ENCODE measurements around the gene RPL35A. TPM values are rescaled to one million over a fixed set of nuclear protein-coding genes. Genes with fewer than 3 reads are reported as not detected.

The RPL35A gene
- total and polyA plus RNA-seq, 8 donors, result 684 to 2,285 (median 2,101) TPM

DNA sequence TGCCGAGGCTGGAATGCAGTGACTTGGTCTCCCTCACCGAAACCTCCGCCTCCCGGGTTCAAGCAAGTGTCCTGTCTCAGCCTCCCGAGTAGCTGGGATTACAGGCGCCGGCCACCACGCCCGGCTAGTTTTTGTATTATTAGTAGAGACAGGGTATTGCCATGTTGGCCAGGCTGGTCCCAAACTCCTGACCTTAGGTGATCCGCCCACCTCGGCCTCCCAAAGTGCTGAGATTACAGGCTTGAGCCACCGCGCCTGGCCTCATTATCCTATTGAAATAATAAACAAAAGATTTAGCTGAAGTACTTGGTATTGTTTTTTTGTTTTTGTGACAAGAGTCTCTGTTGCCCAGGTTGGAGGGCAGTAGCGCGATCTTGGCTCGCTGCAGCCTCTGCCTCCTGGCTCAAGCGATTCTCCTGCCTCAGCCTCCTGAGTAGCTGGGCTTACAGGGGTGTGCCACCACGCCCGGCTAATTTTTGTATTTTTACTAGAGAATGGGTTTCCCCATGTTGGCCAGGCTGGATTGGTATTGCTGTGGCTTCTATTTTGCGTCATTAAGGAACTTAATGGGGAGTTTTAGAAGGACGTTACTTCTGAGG is 1.5 kb downstream of the RPL35A start:
- no peak for DNase-seq
- Histone ChIP-seq H3K4me3 (peak overlapping the region; percentile 65 to 80), H3K36me3 (peaks cover 10 to 56% of the 10 kb centered on the region in 2 donors), H3K9me3 (no peaks in the 10 kb centered on the region), H3K4me1 (peaks cover 31 to 48% of the 10 kb centered on the region in 2 donors), H3K27me3 (no peaks in the 10 kb centered on the region), H3K27ac (no peak overlapping the region)
- intact Hi-C loops (cut with DNase I), result no loop called here
- no peak for ATAC-seq
- TF ChIP-seq, protein P1, sequence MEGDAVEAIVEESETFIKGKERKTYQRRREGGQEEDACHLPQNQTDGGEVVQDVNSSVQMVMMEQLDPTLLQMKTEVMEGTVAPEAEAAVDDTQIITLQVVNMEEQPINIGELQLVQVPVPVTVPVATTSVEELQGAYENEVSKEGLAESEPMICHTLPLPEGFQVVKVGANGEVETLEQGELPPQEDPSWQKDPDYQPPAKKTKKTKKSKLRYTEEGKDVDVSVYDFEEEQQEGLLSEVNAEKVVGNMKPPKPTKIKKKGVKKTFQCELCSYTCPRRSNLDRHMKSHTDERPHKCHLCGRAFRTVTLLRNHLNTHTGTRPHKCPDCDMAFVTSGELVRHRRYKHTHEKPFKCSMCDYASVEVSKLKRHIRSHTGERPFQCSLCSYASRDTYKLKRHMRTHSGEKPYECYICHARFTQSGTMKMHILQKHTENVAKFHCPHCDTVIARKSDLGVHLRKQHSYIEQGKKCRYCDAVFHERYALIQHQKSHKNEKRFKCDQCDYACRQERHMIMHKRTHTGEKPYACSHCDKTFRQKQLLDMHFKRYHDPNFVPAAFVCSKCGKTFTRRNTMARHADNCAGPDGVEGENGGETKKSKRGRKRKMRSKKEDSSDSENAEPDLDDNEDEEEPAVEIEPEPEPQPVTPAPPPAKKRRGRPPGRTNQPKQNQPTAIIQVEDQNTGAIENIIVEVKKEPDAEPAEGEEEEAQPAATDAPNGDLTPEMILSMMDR (IDR thresholded peaks at IDR 0.05), result no peak

DNA sequence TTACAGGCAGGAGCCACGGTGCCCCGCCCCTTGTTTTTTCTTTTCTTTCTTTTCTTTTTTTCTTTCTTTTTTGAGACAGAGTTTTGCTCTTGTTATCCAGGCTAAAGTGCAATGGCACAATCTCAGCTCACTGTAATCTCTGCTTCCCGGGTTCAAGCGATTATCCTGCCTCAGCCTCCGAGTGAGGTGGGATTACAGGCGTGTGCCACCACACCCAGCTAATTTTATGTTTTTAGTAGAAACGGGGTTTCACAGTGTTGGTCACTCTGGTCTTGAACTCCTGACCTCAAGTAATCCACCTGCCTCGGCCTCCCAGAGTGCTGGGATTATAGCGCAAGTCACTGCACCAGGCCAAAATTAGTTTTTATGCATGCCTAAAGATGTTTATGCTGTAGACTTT is 2.5 kb downstream of the RPL35A start:
- Histone ChIP-seq H3K9me3 (no peaks in the 10 kb centered on the region), H3K27ac (no peak overlapping the region), H3K4me1 (peaks cover 39 to 57% of the 10 kb centered on the region in 2 donors), H3K27me3 (no peaks in the 10 kb centered on the region), H3K36me3 (peaks cover 10 to 62% of the 10 kb centered on the region in 2 donors), H3K4me3 (peak overlapping the region in 1 of 2 donors; percentile 80)
- DNase-seq, result no peak
- TF ChIP-seq, protein P1 (IDR thresholded peaks at IDR 0.05), result no peak
- intact Hi-C loops (cut with DNase I), result no loop called here
- ATAC-seq, result no peak

DNA sequence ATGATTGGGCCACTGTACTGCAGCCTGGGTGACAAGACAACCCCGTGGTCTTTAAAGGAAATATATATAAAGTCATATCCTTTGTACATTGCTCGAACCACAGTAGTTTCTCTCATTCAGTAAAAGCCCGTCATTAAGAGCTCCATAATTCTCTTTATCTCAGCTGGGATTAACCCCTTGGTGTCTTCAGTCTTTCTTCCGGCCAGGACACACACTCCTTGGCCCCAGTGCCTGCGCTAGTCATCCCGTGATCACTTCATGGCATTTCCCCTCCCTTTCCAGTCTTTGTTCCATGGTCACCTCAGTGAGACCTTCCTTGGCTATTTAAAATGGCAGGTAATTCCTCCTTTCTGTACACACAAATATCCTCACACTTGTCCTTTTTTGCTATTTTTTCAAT is 3.3 kb downstream of the RPL35A start:
- Histone ChIP-seq H3K27me3 (no peaks in the 10 kb centered on the region), H3K4me3 (no peak overlapping the region), H3K36me3 (peaks cover 10 to 62% of the 10 kb centered on the region in 2 donors), H3K27ac (no peak overlapping the region), H3K4me1 (peaks cover 39 to 66% of the 10 kb centered on the region in 2 donors), H3K9me3 (no peaks in the 10 kb centered on the region)
- DNase-seq, result no peak
- TF ChIP-seq, protein P1 (IDR thresholded peaks at IDR 0.05), result no peak
- no peak for ATAC-seq
- intact Hi-C loops (cut with DNase I), result no loop called here

DNA sequence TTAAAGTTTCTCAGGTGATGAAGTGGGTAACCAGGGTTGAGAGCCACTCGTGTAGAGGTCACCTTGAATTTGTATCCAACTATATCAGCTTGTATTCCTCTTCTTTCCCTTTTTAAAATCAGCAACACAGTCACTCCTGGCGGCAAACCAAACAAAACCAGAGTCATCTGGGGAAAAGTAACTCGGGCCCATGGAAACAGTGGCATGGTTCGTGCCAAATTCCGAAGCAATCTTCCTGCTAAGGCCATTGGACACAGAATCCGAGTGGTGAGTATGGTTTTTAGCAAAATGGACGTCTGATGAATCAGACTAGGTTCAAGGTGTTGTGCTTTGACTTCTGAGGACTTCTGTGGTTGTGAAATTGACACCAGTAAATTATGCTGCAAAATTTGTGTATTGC is 3.9 kb downstream of the RPL35A start:
- intact Hi-C loops (cut with DNase I), result no loop called here
- no peak for DNase-seq
- ATAC-seq, result no peak
- Histone ChIP-seq H3K27ac (no peak overlapping the region), H3K9me3 (no peaks in the 10 kb centered on the region), H3K36me3 (peaks cover 10 to 62% of the 10 kb centered on the region in 2 donors), H3K4me1 (peaks cover 42 to 72% of the 10 kb centered on the region in 2 donors), H3K27me3 (no peaks in the 10 kb centered on the region), H3K4me3 (no peak overlapping the region)
- TF ChIP-seq, protein P1 (IDR thresholded peaks at IDR 0.05), result no peak

DNA sequence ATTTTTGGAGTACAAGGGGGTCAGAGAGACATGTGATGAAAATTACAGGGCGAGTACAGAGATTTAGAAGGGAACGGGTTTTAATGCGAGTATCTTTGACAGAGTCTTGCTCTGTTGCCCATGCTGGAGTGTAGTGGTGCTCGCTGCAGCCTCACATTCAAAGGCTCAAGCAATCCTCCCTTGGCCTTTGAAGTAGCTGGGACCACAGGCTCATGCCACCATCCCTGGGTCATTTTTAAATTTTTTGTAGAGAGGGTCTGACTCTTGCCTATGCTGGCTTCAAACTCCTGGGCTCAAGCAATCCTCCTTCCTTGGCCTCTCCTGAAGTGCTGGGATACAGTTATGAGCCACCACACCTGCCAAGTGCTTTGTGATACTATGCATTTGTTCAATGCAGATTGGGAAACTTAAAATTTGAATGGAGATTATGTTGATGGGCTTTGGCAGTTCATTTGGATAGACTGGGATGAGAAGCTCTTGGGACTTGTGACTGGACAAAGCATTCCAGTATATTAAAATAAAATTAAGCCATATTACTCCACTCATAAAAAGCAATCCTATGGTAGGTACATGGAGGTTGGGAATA is 6.0 kb downstream of the RPL35A start:
- H3K27ac ChIP-seq, result peak overlapping the region; percentile 84 to 86
- no peaks in the 10 kb centered on the region for H3K9me3 ChIP-seq
- DNase-seq (no peak), ATAC-seq (no peak)
- TF ChIP-seq, protein P1 (IDR thresholded peaks at IDR 0.05), result no peak
- intact Hi-C loops (cut with DNase I), result no loop called here
- peaks cover 10 to 60% of the 10 kb centered on the region in 2 donors for H3K36me3 ChIP-seq
- no peaks in the 10 kb centered on the region for H3K27me3 ChIP-seq
- peaks cover 46 to 82% of the 10 kb centered on the region in 2 donors for H3K4me1 ChIP-seq
- no peak overlapping the region for H3K4me3 ChIP-seq

Data from left lung (tissue), 10 donors.